ENCODE data around the gene MT3.
A peak's percentile ranks its signal among the peaks of the same experiment; 100 is the strongest.
"Not testable (repeated sequence)": the region's sequence is repeated elsewhere in the genome, so short reads cannot be mapped to it uniquely, and the experiment has no call there.

MT3 gene

DNA sequence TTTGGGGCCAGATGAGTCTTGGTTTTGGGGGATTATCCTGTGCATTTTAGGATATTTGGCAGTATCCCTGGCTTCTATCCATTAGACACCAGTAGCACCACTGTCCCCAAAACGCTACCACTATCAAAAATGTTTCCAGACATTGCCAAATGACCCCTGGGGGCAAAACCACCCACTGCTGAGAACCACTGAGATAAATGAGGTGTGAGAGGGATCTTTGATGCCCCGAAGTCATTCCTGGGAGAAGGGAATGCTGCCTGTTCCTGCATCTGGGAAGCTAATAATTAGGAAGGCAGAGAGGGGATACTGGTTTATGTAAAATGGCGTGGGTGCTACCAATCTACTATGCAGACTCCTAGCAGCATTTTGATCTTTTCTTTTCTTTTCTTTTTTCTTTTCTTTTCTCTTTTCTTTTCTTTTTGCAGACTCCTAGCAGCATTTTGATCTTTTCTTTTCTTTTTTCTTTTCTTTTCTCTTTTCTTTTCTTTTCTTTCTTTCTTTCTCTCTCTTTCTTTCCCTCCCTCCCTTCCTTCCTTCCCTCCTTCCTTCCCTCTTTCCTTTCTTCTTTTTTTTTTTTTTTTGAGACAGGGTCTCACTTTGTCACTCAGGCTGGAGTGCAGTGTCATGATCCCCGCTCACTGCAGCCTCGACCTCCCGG lies 8.8 kb upstream of the MT3 start:
- no peak for DNase-seq (ENCODE audit: low read depth)

DNA sequence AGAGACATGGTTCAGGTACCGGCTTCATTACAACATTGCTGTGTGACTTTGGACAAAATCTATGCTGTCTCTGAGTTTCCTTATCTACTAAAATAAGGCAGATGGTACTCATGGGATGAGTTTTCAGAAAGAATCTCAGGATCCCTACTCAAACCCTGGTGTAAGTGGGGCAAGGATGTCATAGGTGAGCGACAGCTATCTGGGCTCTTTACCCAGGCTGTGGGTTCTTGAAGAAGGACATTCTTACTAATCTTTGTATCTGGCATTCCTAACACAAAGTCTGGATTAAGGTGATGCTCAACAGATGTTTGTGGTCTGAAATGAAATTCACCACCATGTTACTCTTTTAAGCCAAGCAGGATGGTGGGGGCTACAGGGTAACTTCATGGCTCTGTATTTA lies 6.4 kb upstream of the MT3 start:
- not testable (repeated sequence) for DNase-seq (ENCODE audit: low read depth)

DNA sequence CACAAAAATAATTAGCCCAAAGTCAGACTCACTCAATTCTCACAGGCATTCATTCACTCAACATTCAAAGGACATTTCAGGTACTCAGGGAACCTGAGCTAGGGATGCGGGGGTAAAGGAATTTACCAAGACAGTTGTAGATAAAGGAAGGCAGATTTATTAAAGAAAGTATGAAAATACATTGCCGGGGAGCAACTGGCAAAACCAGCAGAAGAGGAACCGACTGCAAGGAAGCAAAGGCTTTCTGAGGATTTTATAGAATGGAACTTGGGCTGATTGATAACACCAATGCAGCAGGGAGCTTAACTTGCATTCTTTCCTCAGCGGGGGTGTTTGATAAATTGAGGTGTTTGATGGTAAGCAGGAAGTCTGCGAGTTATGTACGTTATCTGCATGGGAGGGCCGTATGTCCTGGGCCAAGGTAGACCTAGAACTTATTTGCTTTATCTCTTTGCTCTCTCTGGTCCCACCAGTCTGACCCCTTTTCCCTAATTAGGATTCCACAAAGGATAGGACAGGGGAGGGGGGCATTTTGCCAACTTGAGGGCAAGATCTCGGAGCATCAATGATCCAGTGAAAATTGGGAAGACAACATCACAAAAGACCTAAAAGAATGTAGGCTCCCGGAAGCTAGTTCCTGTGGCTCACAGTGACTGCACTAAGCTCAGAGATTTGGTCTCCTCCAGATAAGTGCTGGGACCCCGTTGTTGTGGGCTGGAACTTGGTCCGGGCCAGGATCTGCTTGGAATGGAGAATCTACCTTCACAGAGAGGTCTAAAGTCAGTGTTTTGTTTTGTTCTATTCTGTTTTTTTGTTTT lies 5.8 kb upstream of the MT3 start:
- no peak for DNase-seq (ENCODE audit: low read depth)

DNA sequence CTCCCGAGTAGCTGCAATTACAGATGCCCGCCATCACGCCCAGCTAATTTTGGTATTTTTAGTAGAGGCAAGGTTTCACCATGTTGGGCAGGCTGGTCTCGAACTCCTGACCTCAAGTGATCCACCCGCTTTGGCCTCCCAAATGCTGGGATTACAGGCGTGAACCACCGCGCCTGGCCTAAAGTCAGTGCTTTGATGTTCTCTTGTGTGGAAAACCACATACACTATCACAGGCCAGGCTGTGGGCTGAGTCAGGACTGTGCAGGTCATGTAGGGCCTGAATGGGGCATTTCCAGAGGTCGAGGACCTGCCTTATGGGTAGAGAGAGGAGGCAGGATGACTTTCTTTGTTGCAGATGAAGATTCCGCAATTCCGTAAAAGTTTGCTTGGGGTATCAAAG lies 5.1 kb upstream of the MT3 start:
- no peak for DNase-seq (ENCODE audit: low read depth)

DNA sequence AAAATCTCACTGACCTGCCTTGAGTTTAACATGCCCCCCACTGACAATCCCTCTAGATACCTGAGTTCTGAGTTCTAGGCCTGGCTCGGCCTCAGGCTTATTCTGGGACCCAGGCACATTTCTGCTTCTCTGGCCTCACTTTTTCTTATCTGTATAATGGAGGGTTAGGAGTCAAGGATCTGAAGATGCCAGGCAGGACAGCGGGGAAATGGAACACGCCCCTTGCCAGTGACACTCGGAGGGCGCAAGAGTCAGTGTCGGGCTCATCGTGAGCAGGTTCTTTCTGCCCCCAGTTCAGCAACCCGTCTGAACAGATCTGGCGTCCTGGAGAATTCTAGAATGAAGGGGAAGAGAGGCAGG lies 567 bp upstream of the MT3 start:
- no peak for DNase-seq (ENCODE audit: low read depth)

DNA sequence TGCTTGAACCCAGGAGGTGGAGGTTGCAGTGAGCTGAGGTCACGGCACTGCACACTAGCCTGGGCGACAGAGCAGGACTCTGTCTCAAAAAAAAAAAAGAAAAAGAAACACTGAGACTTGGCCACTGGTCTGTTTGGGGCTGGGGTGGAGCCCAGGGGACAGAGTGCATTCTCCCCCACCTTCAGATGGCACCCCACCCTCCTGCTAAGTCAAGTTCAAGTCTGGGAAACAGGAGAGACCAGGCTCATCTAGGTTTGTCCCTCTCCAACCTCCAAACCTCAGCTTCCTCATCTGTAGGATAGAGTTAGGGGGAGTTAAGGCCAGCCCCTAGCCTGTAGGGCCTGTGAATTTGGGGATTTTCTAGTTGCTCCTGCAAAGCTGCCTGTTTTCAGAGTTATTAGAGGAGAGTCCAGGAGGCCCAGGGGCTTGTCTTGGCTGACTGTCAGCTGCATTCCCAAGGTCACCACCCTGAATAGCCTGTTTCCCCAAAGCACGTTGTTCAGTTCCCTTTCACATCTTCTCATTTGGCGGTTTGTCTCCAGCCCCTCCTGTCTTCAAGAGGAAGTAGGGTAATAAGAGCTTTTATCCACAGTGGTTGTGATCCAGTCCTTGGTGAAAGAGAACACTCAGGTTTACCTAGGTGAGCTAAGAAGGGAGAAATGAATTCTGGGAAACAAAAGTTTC lies 2.2 kb downstream of the MT3 start:
- DNase-seq (ENCODE audit: low read depth), result no peak

DNA sequence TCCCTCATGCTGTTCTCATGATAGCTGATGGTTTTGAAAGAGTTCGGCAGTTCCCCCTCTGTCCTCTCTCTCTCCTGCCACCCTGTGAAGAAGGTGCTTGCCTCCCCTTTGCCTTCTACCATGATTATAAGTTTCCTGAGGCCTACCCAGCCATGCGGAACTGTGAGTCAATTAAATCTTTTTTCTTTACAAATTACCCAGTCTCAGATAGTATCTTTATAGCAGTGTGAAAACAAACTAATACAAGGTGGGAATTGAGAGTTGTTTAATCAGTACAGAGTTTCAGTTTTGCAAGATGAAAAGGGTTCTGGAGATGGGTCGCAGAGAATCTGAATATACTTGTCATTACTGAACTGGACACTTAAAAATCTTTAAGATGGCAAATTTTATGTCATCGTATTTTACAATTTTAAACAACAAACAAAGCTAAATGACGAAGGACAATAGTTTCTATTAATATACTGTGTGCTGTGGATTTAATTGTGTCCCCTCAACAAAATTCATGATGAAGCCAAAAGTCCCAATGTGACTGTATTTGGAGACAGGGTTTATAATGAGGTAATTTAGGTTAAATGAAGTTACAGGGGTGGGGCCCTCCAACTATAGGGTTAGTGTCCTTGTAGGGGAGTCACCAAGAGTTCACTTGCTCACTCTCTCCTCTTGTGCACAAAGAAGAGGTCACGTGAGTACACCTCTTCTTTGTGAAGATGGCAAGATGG lies 4.4 kb downstream of the MT3 start:
- DNase-seq (ENCODE audit: low read depth), result no peak

DNA sequence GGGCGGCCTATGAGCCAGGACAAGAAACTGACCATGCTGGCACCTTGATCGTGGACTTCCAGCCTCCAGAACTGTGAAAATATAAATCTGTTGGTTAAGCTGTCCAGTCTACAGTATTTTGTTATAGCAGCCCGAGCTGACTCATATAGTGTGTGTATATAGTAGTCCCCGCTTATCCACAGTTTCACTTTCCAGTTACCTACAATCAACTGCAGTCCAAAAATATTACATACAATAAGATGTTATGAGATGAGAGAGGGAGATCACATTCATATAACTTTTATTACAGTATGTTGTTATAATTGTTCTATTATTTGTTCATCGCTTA lies 4.9 kb downstream of the MT3 start:
- DNase-seq (ENCODE audit: low read depth), result no peak

DNA sequence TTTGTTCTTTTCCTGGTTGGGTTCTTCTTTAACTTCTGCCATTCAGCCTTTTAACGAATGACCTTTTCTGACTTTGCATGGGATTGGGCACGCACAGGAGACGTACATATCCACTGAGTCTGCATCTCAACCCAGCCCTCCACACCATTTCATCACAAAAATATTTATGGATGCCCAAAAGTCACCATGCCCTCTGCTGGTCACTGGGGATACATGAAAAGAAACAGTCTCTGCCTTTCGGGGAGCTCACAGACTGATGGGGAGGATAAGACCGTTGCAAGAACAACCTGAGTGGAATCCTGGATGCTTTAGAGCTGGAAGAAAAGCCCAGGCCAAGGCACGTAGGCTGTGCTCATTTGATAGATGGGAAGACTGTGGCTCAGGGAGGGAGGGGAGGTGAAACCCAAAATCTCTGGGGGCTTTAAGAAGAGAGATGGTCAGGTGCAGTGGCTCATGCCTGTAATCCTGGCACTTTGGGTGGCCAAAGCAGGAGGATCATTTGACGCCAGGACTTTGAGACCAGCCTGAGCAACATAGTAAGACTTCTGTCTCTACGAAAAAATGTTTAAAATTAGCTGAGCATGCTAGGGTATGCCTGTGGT lies 11.2 kb downstream of the MT3 start:
- no peak for DNase-seq (ENCODE audit: low read depth)

DNA sequence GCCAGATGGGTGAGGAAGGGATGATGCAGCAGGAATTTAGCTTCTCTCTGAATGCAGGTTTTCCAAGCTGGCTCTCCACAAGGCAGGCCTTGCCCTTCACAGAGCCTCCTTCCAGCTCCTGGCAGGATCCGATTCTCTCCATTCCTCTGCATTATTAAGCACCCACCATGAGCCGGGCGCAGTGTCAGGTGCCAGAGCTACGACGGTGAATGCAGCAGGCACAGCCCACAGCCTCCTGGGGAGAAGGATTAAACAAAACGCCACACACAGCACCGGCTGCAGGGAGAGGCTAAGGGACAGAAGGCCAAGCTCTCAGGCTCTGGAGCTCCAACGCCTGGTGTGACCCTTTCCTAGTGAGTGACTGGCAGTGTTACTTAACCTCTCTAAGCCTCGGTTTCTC lies 12.0 kb downstream of the MT3 start:
- DNase-seq (ENCODE audit: low read depth), result no peak

DNA sequence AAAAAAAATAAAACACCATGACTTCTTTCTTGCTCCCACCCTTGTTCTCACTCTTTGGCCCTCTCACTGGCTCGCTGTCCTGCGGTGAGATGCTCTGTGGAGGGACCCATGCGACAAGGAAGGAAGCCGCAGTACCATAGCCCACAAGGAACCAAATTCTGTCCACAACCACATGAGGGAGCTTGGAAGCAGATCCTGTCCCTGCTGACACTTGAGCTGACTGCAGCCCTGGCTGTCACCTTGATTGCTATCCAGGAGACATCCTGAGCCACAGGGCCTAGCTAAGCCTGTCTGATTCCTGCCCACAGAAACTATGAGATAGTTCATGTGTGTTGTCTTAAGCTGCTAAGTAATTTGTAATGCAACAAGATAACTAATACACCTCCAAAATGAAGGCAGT lies 14.3 kb downstream of the MT3 start:
- DNase-seq (ENCODE audit: low read depth), result no peak

DNA sequence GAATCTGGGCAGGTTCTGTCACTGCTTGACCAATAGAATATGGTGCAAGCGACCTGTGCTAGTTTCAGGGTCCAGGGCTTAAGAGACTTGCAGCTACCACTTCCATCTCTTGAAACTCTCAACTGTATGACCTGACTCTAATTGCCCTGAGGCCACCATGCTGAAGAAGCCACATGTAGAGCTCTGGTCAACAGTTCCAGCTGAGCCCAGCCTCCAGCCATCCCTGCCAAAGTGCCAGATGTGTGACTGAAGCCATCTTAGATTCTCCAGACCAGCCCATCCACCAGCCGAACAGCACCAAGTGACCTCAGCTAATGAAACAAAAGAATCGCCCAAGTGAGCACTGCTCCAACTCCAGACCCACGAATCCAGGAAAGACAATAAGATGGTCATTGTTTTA lies 15.6 kb downstream of the MT3 start:
- no peak for DNase-seq (ENCODE audit: low read depth)

DNA sequence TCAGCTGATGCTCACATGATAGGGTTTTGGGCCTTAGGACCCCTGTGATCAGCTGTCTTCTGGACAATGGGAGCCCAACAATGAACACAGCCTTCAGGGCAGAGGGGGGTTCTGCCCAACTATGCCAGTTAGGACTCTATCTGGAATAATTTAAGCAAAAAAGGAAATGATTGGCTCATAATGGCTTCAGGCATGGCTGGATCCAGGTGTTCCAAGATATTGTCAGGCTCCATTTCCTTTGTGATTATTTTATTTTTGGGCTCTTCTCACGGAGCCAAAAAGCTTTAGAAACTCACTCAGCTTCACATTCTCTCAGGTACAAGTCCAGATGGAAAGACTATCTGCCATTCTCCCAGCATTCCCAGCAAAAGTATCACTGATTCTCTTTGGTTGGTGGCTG lies 16.1 kb downstream of the MT3 start:
- no peak for DNase-seq (ENCODE audit: low read depth)

DNA sequence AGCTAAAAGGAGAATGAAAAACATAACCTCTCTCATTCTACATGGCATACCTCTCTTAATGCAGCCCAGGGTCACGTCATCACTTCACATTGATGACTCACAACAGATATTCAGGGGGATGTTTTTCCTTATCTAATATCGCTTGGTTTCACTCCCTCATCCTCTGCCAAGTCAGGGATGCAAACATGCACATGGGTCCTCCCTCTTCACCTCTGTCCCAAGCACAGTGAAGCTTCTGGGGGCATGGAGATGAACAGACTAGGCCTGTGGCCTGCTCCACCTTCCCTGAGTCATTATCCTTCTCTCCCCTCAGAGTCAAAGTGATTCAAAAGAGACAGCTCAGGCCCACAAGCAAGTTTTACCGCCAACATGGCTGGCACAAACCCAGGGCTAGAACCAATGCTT lies 16.7 kb downstream of the MT3 start:
- no peak for DNase-seq (ENCODE audit: low read depth)

DNA sequence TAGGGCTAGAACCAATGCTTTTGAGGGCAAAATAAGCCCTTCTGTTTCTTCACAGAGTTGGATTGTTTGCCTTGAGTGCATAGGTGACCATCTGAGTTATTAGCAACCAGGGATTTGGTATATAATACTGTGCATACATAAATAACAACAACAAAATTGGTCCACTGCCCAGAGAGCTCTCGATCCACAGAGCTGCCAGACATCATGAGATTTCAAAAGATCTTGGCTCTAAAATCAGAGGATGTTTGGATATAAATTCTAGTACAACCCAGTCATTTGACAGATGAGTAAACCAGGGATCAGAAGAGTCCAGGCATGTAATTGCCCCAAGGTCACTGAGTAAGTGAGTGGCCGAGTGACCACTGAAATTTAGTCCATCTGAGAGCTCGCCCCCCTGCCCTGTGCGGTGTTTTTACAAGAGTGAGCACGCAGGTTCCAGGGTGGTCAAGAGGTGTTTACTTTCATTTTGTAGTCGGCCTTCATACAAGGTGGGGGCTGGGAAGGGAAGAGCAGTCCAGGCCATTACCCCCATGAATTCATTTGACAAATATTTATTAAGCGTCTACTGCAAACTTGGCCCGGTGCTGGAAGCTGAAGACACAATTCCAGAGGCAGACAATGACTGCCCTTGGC lies 17.3 kb downstream of the MT3 start:
- DNase-seq (ENCODE audit: low read depth), result no peak

DNA sequence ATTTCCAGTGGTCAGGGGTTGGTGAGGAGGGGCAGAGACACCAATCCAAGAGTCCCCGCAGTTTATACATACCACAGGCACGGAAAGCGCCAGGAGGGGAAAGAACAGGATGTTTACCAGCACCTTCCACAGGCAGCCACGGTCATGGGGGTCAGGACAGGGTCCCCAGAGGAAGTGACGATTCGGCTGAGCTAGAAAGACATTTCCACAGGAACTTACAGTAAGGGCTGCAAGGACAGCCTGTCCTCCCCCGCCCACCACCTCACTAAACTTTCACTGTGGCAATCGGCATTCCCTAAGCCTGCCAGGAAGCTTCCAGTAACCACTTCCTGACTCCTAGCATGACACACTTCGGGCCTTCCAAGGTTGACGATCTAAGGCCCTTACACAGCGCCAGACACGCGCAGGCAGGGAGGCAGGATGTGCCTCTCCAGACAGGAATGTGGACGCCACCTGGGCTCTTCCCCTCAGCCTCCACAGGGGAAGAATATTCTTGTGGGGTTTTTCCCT lies 17.8 kb downstream of the MT3 start:
- DNase-seq (ENCODE audit: low read depth), result no peak

DNA sequence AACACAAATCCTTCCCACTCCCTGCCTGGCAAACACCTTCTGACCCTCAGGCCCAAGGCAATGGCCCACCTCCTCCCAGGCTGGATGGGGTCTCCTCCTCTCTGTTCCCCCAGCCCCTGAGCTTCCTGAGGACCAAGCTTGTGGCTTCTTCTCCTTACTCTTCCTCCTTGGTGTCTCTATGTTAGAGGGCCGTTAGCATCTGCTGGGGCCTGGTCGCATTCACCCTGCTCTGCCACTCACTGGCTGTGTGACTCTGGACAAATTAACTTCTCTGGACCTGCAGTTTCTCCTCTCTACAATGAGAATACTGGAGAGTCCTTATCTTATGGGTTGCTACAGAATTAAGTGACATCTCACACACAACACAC lies 18.3 kb downstream of the MT3 start:
- DNase-seq (ENCODE audit: low read depth), result no peak

DNA sequence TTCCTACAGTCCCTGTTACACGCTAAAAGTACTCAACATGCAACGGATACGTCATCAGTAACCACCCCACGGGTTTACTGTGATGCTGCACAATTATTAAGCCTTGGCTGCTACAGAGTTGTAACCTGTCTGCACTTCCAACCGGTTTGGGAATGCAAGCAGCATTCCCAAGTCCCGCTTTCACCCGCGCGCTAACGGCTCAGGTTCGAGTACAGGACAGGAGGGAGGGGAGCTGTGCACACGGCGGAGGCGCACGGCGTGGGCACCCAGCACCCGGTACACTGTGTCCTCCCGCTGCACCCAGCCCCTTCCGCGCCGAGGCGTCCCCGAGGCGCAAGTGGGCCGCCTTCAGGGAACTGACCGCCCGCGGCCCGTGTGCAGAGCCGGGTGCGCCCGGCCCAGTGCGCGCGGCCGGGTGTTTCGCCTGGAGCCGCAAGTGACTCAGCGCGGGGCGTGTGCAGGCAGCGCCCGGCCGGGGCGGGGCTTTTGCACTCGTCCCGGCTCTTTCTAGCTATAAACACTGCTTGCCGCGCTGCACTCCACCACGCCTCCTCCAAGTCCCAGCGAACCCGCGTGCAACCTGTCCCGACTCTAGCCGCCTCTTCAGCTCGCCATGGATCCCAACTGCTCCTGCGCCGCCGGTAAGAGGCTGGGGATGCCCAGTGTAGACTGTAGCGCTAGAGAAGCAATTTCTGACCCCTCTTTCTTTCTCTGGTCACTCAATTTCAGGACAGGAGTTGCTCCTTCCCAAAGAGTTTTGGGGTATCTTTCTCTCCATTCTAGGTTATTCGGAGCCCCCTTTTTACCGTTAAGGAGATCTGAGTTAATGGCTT lies 18.9 kb downstream of the MT3 start, which contains the start of gene MT2A:
TSS of gene MT2A (plus strand) at position 542 of the 833 bp plus-strand sequence. CDS start at position 614, 72 bp downstream.
- peak; percentile 68 for DNase-seq (ENCODE audit: low read depth)

DNA sequence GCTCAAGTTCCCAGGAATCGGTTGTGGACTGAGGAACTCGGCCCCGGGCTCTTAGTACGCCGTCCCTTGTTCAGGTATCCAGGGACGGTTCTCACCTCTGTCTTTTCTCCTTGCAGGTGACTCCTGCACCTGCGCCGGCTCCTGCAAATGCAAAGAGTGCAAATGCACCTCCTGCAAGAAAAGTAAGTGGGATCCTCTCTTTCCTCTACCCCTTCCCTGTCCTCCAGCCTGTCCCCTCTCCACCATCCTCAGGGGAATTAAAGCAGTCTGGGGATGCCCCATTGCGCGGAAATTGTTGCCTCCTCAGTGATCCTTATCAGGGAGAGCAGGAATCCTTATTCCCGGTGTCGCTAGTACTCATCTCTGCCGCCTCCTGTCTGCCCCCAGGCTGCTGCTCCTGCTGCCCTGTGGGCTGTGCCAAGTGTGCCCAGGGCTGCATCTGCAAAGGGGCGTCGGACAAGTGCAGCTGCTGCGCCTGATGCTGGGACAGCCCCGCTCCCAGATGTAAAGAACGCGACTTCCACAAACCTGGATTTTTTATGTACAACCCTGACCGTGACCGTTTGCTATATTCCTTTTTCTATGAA lies 19.6 kb downstream of the MT3 start:
- no peak for DNase-seq (ENCODE audit: low read depth)

DNA sequence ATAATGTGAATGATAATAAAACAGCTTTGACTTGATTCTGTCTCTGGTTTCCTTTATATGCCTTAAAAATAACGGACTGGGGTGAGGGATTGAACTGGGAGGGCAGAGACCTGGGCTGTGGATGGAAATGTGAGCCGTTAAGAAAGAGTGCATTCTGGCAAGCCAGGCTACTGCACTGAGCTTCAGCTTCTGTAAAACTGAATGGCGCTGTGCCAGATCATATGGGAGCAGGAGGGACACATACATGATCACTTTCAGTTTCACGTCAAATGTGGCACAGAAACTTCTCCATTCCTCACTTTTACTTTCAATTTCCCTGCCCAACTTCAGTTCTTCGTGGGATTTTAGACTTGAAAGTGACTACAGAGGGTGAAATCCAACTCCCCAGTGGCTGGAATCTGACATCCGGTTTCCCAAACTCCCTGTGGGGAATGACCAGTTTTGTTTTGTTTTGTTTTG lies 20.2 kb downstream of the MT3 start:
- DNase-seq (ENCODE audit: low read depth), result no peak
